ENCODE measurements around the gene BLTP3A. TPM values are rescaled to one million over a fixed set of nuclear protein-coding genes. Genes with fewer than 3 reads are reported as not detected.

BLTP3A gene
- total and polyA plus RNA-seq, 2 of the 13 experiments (the other 11 are each of a cell fraction or from before 2014, with no cell fraction given): 22.1 to 24.0 TPM

- TF ChIP-seq, protein P1, sequence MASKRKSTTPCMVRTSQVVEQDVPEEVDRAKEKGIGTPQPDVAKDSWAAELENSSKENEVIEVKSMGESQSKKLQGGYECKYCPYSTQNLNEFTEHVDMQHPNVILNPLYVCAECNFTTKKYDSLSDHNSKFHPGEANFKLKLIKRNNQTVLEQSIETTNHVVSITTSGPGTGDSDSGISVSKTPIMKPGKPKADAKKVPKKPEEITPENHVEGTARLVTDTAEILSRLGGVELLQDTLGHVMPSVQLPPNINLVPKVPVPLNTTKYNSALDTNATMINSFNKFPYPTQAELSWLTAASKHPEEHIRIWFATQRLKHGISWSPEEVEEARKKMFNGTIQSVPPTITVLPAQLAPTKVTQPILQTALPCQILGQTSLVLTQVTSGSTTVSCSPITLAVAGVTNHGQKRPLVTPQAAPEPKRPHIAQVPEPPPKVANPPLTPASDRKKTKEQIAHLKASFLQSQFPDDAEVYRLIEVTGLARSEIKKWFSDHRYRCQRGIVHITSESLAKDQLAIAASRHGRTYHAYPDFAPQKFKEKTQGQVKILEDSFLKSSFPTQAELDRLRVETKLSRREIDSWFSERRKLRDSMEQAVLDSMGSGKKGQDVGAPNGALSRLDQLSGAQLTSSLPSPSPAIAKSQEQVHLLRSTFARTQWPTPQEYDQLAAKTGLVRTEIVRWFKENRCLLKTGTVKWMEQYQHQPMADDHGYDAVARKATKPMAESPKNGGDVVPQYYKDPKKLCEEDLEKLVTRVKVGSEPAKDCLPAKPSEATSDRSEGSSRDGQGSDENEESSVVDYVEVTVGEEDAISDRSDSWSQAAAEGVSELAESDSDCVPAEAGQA (IDR thresholded peaks at IDR 0.05; ENCODE audit: low read depth): no peak
- TF ChIP-seq, protein P1 (CRISPR knock-in tag; IDR thresholded peaks at IDR 0.05; ENCODE audit: borderline replicate concordance): no peak
- TF ChIP-seq ARID2 (CRISPR knock-in tag; IDR thresholded peaks at IDR 0.05; ENCODE audit: borderline replicate concordance): no peak
- TF ChIP-seq SNRNP70 (IDR thresholded peaks at IDR 0.05; ENCODE audit: low read depth, low read length): no peak
- TF ChIP-seq ZSCAN31 (CRISPR knock-in tag; IDR thresholded peaks at IDR 0.05; ENCODE audit: low read depth): 0 out of 2 replicates have a peak, but pooled peaks have one; percentile 9
- no peak for TF ChIP-seq ZNF10 (CRISPR knock-in tag; IDR thresholded peaks at IDR 0.05; ENCODE audit: borderline replicate concordance, low read depth)
- TF ChIP-seq CC2D1A (CRISPR knock-in tag; IDR thresholded peaks at IDR 0.05): 0 out of 2 replicates have a peak, but pooled peaks have one; percentile 25
- no peak for TF ChIP-seq ZNF263 (CRISPR knock-in tag; IDR thresholded peaks at IDR 0.05)
- no peak for TF ChIP-seq ZNF282 (IDR thresholded peaks at IDR 0.05; ENCODE audit: partially characterized antibody)
- no peak for TF ChIP-seq JARID2 (CRISPR knock-in tag; IDR thresholded peaks at IDR 0.05; ENCODE audit: insufficient replicate concordance)
- no peak for TF ChIP-seq RFX5 (IDR thresholded peaks at IDR 0.05; ENCODE audit: low read depth, low read length)
- no peak; the same call in 1 of the 2 replicates for TF ChIP-seq ZFY (CRISPR knock-in tag; IDR thresholded peaks at IDR 0.05)
- no peak for TF ChIP-seq KMT2B (CRISPR knock-in tag; IDR thresholded peaks at IDR 0.05)
- no peak for TF ChIP-seq SRF (IDR thresholded peaks at IDR 0.05; ENCODE audit: low read depth, low read length)
- TF ChIP-seq MED13 (CRISPR knock-in tag; IDR thresholded peaks at IDR 0.05): 0 out of 2 replicates have a peak, but pooled peaks have one; percentile 21
- no peak for TF ChIP-seq TERF1 (CRISPR knock-in tag; IDR thresholded peaks at IDR 0.05)
- peak; percentile 95 for TF ChIP-seq CEBPG (CRISPR knock-in tag; IDR thresholded peaks at IDR 0.05)
- TF ChIP-seq MXD4 (CRISPR knock-in tag; IDR thresholded peaks at IDR 0.05): no peak
- TF ChIP-seq ZNF430 (CRISPR knock-in tag; IDR thresholded peaks at IDR 0.05): no peak; the same call in 1 of the 2 replicates
- TF ChIP-seq MBNL3 (CRISPR knock-in tag; conservative IDR thresholded peaks at IDR 0.05): no peak
- peak; percentile 73 for TF ChIP-seq ZNF34 (CRISPR knock-in tag; IDR thresholded peaks at IDR 0.05; ENCODE audit: borderline replicate concordance)
- TF ChIP-seq, protein P2, sequence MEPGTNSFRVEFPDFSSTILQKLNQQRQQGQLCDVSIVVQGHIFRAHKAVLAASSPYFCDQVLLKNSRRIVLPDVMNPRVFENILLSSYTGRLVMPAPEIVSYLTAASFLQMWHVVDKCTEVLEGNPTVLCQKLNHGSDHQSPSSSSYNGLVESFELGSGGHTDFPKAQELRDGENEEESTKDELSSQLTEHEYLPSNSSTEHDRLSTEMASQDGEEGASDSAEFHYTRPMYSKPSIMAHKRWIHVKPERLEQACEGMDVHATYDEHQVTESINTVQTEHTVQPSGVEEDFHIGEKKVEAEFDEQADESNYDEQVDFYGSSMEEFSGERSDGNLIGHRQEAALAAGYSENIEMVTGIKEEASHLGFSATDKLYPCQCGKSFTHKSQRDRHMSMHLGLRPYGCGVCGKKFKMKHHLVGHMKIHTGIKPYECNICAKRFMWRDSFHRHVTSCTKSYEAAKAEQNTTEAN (CRISPR knock-in tag; conservative IDR thresholded peaks at IDR 0.05): no peak
Measured at GRCh38 chr6:34792605-34793500, 970 bp downstream of the BLTP3A start (continued).

All from HepG2 (cell line).